ENCODE results near the gene DDX56.
"Not testable (repeated sequence)": the region's sequence is repeated elsewhere in the genome, so short reads cannot be mapped to it uniquely, and the experiment has no call there.

The DDX56 gene

GRCh38 chr7:44595934-44596635, 22.4 kb upstream of the DDX56 start:
- peak; percentile 31 for DNase-seq

- DNase-seq: no peak
Observed at GRCh38 chr7:44590910-44591309, 17.2 kb upstream of the DDX56 start.

GRCh38 chr7:44587843-44588711, 14.4 kb upstream of the DDX56 start:
- peak; percentile 80 for DNase-seq

GRCh38 chr7:44583146-44583865, 9.6 kb upstream of the DDX56 start:
- DNase-seq: no peak

GRCh38 chr7:44581879-44582603, 8.3 kb upstream of the DDX56 start, which contains the start of gene TMED4:
TSS of gene TMED4 (minus strand) at chr7:44582231. CDS start at chr7:44582206, 25 bp downstream.
- peak; percentile 100 for DNase-seq

GRCh38 chr7:44580945-44581878, 7.5 kb upstream of the DDX56 start:
- DNase-seq: peak; percentile 81

GRCh38 chr7:44576228-44576627, 2.5 kb upstream of the DDX56 start:
- no peak for DNase-seq

- no peak for DNase-seq
Observed at GRCh38 chr7:44575054-44575453, 1.3 kb upstream of the DDX56 start.

- no peak for DNase-seq
Observed at GRCh38 chr7:44574287-44574872, 672 bp upstream of the DDX56 start.

- peak; percentile 45 for DNase-seq
Observed at GRCh38 chr7:44572771-44573170, 937 bp downstream of the DDX56 start.

- DNase-seq: peak; percentile 27
Observed at GRCh38 chr7:44569959-44570358, 3.7 kb downstream of the DDX56 start.

GRCh38 chr7:44568771-44569560, 4.7 kb downstream of the DDX56 start:
- DNase-seq: peak; percentile 58

- peak; percentile 53 for DNase-seq
Observed at GRCh38 chr7:44567884-44568283, 5.8 kb downstream of the DDX56 start.

- peak; percentile 24 for DNase-seq
Observed at GRCh38 chr7:44566680-44567079, 7.0 kb downstream of the DDX56 start.

GRCh38 chr7:44565795-44566559, 7.7 kb downstream of the DDX56 start:
- peak; percentile 43 for DNase-seq

- peak; percentile 88 for DNase-seq
Observed at GRCh38 chr7:44565097-44565794, 8.5 kb downstream of the DDX56 start.

GRCh38 chr7:44564606-44565005, 9.1 kb downstream of the DDX56 start:
- DNase-seq: peak; percentile 24

- DNase-seq: peak; percentile 45
Observed at GRCh38 chr7:44563171-44563679, 10.5 kb downstream of the DDX56 start.

- DNase-seq: not testable (repeated sequence)
Observed at GRCh38 chr7:44562622-44562962, 11.1 kb downstream of the DDX56 start.
